Transverse colon (tissue), 4 donors: Measurements from ENCODE around the gene ALDH3A1.

ENCODE experiments used
- CTCF ChIP-seq, 5 experiments: fragments of 200-600 bp in 3 of 5; fragments of 450-650 bp in 2 of 5; sonication (generic) in 3 of 5; IDR thresholded peaks; 1 replicate in 2 of 5; 2 replicates in 3 of 5; pipeline ENCODE4 v1.5.1; 2016 to 2017; ENCODE audit warnings: antibody characterized with exemption in 5 of 5, inconsistent platforms in 3 of 5, mild to moderate bottlenecking in 2 of 5, moderate library complexity in 1 of 5
- POLR2A ChIP-seq: fragments of 450-650 bp; IDR thresholded peaks from one replicate; pipeline ENCODE4 v1.6.1; 2016; ENCODE audit warnings: antibody characterized with exemption, mild to moderate bottlenecking, moderate library complexity
- POLR2AphosphoS5 ChIP-seq, 3 donors: sonication (generic); formaldehyde crosslinking; IDR thresholded peaks; one replicate each; pipeline ENCODE4 v1.6.1; 2016; ENCODE audit warnings: antibody characterized with exemption in 3 of 3

- TF ChIP-seq POLR2AphosphoS5 (IDR thresholded peaks at IDR 0.05): no peak
- TF ChIP-seq CTCF (IDR thresholded peaks at IDR 0.05): no peak
- TF ChIP-seq POLR2A: no peak
Measured at GRCh38 chr17:19725486-19725885, 22.6 kb downstream of the ALDH3A1 start.
